VCaP (cell line): Measurements from ENCODE around the gene FRMD5.

Source experiments
- H3K27ac ChIP-seq: fragments of 450-650 bp; 2 replicates; pipeline ENCODE4 v1.5.1; 2017
- CTCF ChIP-seq: fragments of 450-650 bp; conservative IDR thresholded peaks from 2 replicates; pipeline ENCODE4 v1.5.1; 2017; ENCODE audit warnings: mild to moderate bottlenecking, moderate library complexity

Gene FRMD5

DNA sequence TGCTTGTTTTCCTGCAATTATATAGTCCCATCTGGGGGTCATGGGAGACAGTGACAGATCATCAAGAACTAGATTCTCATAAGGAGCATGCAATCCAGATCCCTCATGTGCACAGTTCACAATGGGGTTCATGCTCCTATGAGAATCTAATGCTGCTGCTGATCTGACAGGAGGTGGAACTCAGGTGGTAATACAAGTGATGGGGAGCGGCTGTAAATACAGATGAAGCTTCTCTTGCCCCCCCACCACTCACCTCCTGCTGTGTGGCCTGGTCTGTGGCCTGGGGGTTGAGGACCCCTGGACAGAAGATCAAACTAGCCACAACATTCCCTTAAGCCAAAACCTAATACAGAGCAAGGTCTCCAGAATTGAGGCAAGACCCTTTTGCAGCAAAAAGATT lies 207.1 kb downstream of the FRMD5 start:
- no peak for TF ChIP-seq CTCF
- H3K27ac ChIP-seq = no peak overlapping the region

GRCh38 chr15:43985976-43986680 lies 208.9 kb downstream of the FRMD5 start:
- no peak for TF ChIP-seq CTCF

DNA sequence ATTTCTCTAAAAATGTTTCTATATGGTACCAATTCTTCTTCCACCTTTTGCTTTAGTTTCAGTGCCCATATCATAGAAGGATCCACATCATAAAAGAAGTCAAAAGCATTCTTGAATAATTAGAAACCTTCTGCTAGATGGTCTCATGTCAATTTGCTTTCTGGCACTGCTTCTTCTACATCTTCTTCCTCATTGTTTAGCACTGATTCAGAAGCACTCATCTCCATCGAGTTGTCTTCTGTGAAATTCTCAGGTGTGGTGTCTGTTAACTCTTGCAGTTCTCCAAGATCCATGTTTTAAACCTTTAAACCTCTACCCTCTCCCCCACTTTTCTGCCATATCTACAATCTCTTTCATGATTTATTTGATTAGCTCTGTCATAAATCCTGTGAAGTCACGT lies 213.5 kb downstream of the FRMD5 start:
- TF ChIP-seq CTCF = no peak
- no peak overlapping the region for H3K27ac ChIP-seq

More at GRCh38 chr15:43985976-43986680, 208.9 kb downstream of the FRMD5 start:
- H3K27ac ChIP-seq = no peak overlapping the region

- no peak for TF ChIP-seq CTCF
- no peak overlapping the region for H3K27ac ChIP-seq
Measured at GRCh38 chr15:43977072-43977884, 217.8 kb downstream of the FRMD5 start.

DNA sequence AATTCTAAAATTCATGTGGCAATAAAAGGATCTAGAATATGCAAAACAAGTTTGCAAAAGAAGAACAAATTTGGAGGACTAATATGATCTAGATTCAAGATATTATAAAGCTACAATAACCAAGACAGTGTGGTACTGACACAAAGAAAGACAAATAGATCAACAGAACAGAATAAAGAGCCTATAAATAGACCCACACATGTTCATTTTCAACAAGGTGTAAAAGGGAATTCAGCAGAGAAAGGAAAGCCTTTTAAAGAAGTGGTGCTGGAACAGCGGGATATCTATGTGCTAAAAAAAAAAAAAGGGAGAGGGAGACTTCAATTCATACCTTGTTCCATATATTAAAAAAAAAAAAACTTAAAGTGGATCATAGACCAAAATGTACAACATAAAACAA lies 219.3 kb downstream of the FRMD5 start:
- no peak for TF ChIP-seq CTCF
- no peak overlapping the region for H3K27ac ChIP-seq

DNA sequence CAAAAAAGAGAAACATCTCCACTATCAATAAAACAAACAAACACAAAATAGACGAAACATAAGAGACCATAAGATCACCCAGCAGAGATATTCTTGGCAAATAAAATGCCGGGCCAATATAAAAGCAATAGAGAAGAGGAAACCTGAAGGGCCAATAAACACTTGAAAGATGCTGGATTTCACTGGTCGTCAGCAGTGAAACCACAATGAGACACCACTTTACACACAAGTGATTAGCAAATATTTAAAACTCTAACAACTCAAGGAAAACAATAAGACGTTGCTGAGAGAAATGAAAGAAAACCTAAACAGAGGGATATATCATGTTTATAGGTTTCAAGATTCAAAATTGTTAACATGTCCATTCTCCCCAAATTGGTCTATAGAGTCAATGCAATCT lies 219.7 kb downstream of the FRMD5 start:
- H3K27ac ChIP-seq = no peak overlapping the region
- no peak for TF ChIP-seq CTCF

GRCh38 chr15:43974852-43975251 lies 220.2 kb downstream of the FRMD5 start:
- TF ChIP-seq CTCF = no peak
- H3K27ac ChIP-seq = no peak overlapping the region
